ENCODE data around the gene BRIP1.

BRIP1 gene

DNA sequence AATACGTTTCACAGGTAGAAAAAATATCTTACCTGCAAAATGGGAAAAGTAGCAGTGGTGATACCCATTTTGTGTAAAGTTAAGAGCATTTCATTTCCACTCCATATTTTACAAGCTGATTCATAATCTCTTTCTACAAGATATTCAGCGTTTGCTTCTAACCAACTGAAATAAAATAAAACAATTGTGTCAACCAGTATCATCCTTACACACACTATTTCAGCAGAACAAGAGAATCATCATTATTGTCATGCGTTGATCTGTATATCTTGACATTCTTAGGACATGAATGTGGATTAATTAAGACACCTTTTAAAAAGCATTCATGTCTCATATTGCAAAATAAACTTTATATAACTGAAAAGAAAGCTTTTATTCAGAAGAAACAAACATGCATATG is 69.8 kb downstream of the BRIP1 start:
- no peak for ATAC-seq
- TF ChIP-seq CSDC2 (CRISPR knock-in tag; IDR thresholded peaks at IDR 0.05) (no peak), ARNTL (CRISPR knock-in tag; IDR thresholded peaks at IDR 0.05; ENCODE audit: borderline replicate concordance, low read depth) (no peak), ZNF70 (CRISPR knock-in tag; IDR thresholded peaks at IDR 0.05) (no peak), ZFP3 (CRISPR knock-in tag; IDR thresholded peaks at IDR 0.05) (no peak), ISL1 (CRISPR knock-in tag; IDR thresholded peaks at IDR 0.05) (no peak), TCF4 (CRISPR knock-in tag; IDR thresholded peaks at IDR 0.05; ENCODE audit: borderline replicate concordance) (no peak)
- TF ChIP-seq, protein P1, sequence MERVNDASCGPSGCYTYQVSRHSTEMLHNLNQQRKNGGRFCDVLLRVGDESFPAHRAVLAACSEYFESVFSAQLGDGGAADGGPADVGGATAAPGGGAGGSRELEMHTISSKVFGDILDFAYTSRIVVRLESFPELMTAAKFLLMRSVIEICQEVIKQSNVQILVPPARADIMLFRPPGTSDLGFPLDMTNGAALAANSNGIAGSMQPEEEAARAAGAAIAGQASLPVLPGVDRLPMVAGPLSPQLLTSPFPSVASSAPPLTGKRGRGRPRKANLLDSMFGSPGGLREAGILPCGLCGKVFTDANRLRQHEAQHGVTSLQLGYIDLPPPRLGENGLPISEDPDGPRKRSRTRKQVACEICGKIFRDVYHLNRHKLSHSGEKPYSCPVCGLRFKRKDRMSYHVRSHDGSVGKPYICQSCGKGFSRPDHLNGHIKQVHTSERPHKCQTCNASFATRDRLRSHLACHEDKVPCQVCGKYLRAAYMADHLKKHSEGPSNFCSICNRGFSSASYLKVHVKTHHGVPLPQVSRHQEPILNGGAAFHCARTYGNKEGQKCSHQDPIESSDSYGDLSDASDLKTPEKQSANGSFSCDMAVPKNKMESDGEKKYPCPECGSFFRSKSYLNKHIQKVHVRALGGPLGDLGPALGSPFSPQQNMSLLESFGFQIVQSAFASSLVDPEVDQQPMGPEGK (CRISPR knock-in tag; IDR thresholded peaks at IDR 0.05; ENCODE audit: borderline replicate concordance), result no peak
- TF ChIP-seq, protein P2, sequence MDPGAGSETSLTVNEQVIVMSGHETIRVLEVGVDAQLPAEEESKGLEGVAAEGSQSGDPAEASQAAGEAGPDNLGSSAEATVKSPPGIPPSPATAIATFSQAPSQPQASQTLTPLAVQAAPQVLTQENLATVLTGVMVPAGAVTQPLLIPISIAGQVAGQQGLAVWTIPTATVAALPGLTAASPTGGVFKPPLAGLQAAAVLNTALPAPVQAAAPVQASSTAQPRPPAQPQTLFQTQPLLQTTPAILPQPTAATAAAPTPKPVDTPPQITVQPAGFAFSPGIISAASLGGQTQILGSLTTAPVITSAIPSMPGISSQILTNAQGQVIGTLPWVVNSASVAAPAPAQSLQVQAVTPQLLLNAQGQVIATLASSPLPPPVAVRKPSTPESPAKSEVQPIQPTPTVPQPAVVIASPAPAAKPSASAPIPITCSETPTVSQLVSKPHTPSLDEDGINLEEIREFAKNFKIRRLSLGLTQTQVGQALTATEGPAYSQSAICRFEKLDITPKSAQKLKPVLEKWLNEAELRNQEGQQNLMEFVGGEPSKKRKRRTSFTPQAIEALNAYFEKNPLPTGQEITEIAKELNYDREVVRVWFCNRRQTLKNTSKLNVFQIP (CRISPR knock-in tag; IDR thresholded peaks at IDR 0.05; ENCODE audit: borderline replicate concordance, low read depth), result no peak
- TF ChIP-seq, protein P3, sequence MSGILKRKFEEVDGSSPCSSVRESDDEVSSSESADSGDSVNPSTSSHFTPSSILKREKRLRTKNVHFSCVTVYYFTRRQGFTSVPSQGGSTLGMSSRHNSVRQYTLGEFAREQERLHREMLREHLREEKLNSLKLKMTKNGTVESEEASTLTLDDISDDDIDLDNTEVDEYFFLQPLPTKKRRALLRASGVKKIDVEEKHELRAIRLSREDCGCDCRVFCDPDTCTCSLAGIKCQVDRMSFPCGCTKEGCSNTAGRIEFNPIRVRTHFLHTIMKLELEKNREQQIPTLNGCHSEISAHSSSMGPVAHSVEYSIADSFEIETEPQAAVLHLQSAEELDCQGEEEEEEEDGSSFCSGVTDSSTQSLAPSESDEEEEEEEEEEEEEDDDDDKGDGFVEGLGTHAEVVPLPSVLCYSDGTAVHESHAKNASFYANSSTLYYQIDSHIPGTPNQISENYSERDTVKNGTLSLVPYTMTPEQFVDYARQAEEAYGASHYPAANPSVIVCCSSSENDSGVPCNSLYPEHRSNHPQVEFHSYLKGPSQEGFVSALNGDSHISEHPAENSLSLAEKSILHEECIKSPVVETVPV (CRISPR knock-in tag; IDR thresholded peaks at IDR 0.05), result no peak

DNA sequence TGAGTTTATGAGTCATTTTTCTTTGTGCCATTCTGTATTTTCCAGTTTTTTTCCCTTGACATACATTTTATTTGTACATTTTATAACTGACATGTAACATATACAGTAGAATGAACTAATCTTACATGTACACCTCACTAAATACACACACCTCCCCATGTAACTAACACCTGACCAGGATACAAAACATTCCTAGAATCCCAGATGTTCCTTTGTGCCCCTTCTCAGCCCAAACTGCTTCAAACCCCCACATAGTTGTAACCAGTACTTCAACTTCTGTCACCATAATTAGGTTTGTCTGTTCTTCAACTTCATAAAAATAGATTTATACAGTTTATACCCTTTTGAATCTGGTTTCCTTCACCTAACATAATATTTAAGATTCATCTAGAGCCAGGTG is 73.5 kb downstream of the BRIP1 start:
- ATAC-seq, result no peak
- TF ChIP-seq TOX (CRISPR knock-in tag; IDR thresholded peaks at IDR 0.05; ENCODE audit: borderline replicate concordance) (no peak), OSR1 (CRISPR knock-in tag; IDR thresholded peaks at IDR 0.05) (no peak), ZNF565 (CRISPR knock-in tag; conservative IDR thresholded peaks at IDR 0.05; ENCODE audit: low read depth) (no peak), SNAI2 (CRISPR knock-in tag; IDR thresholded peaks at IDR 0.05) (no peak), ZFP30 (CRISPR knock-in tag; IDR thresholded peaks at IDR 0.05) (no peak)
- TF ChIP-seq, protein P2 (CRISPR knock-in tag; IDR thresholded peaks at IDR 0.05; ENCODE audit: borderline replicate concordance, low read depth), result no peak
- TF ChIP-seq, protein P4, sequence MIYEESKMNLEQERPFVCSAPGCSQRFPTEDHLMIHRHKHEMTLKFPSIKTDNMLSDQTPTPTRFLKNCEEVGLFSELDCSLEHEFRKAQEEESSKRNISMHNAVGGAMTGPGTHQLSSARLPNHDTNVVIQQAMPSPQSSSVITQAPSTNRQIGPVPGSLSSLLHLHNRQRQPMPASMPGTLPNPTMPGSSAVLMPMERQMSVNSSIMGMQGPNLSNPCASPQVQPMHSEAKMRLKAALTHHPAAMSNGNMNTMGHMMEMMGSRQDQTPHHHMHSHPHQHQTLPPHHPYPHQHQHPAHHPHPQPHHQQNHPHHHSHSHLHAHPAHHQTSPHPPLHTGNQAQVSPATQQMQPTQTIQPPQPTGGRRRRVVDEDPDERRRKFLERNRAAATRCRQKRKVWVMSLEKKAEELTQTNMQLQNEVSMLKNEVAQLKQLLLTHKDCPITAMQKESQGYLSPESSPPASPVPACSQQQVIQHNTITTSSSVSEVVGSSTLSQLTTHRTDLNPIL (CRISPR knock-in tag; IDR thresholded peaks at IDR 0.05; ENCODE audit: low read depth), result no peak

DNA sequence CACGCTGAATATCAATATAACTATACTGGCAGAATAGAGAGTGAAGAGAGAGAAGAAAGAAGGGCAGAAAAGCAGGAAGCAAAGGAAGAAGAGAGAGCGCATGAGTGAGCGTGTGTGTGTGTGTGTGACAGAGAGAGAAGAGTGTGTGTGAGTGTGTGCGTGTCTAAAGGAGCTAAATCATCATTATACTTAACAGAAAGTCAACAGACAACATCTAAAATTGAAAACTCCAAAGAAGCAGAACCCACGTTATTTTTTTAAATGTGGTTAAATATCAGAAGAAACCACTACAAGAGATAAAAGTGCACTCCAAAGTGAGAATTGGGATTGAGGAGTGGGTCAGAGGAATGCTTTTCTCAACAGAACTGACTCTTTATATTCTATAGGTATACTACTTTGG is 77.2 kb downstream of the BRIP1 start:
- TF ChIP-seq ARNTL (CRISPR knock-in tag; IDR thresholded peaks at IDR 0.05; ENCODE audit: borderline replicate concordance, low read depth) (no peak), SNAI2 (CRISPR knock-in tag; IDR thresholded peaks at IDR 0.05) (no peak), BACH2 (CRISPR knock-in tag; IDR thresholded peaks at IDR 0.05; ENCODE audit: borderline replicate concordance) (no peak), CSDC2 (CRISPR knock-in tag; IDR thresholded peaks at IDR 0.05) (no peak), RARB (CRISPR knock-in tag; IDR thresholded peaks at IDR 0.05) (no peak), OSR1 (CRISPR knock-in tag; IDR thresholded peaks at IDR 0.05) (no peak), ZNF8 (CRISPR knock-in tag; IDR thresholded peaks at IDR 0.05) (no peak), PPARA (CRISPR knock-in tag; IDR thresholded peaks at IDR 0.05; ENCODE audit: borderline replicate concordance) (no peak), GLIS3 (CRISPR knock-in tag; IDR thresholded peaks at IDR 0.05) (no peak), TOX (CRISPR knock-in tag; IDR thresholded peaks at IDR 0.05; ENCODE audit: borderline replicate concordance) (no peak), TCF4 (CRISPR knock-in tag; IDR thresholded peaks at IDR 0.05; ENCODE audit: borderline replicate concordance) (no peak), ZC3H10 (CRISPR knock-in tag; IDR thresholded peaks at IDR 0.05) (no peak), ZNF565 (CRISPR knock-in tag; conservative IDR thresholded peaks at IDR 0.05; ENCODE audit: low read depth) (no peak), ZNF70 (CRISPR knock-in tag; IDR thresholded peaks at IDR 0.05) (no peak), ZFP3 (CRISPR knock-in tag; IDR thresholded peaks at IDR 0.05) (no peak)
- TF ChIP-seq, protein P5, sequence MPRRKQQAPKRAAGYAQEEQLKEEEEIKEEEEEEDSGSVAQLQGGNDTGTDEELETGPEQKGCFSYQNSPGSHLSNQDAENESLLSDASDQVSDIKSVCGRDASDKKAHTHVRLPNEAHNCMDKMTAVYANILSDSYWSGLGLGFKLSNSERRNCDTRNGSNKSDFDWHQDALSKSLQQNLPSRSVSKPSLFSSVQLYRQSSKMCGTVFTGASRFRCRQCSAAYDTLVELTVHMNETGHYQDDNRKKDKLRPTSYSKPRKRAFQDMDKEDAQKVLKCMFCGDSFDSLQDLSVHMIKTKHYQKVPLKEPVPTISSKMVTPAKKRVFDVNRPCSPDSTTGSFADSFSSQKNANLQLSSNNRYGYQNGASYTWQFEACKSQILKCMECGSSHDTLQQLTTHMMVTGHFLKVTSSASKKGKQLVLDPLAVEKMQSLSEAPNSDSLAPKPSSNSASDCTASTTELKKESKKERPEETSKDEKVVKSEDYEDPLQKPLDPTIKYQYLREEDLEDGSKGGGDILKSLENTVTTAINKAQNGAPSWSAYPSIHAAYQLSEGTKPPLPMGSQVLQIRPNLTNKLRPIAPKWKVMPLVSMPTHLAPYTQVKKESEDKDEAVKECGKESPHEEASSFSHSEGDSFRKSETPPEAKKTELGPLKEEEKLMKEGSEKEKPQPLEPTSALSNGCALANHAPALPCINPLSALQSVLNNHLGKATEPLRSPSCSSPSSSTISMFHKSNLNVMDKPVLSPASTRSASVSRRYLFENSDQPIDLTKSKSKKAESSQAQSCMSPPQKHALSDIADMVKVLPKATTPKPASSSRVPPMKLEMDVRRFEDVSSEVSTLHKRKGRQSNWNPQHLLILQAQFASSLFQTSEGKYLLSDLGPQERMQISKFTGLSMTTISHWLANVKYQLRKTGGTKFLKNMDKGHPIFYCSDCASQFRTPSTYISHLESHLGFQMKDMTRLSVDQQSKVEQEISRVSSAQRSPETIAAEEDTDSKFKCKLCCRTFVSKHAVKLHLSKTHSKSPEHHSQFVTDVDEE (CRISPR knock-in tag; IDR thresholded peaks at IDR 0.05), result no peak
- TF ChIP-seq, protein P2 (CRISPR knock-in tag; IDR thresholded peaks at IDR 0.05; ENCODE audit: borderline replicate concordance, low read depth), result no peak
- TF ChIP-seq, protein P1 (CRISPR knock-in tag; IDR thresholded peaks at IDR 0.05; ENCODE audit: borderline replicate concordance), result no peak
- no peak for ATAC-seq

Data from SK-N-SH treated with all-trans-retinoic acid at 6 μM for 48 hours (cell line).